Left lung (tissue), 10 donors: ENCODE results near the gene HP1BP3. TPM values are rescaled to one million over a fixed set of nuclear protein-coding genes. Genes with fewer than 3 reads are reported as not detected.
"Not testable (repeated sequence)": the region's sequence is repeated elsewhere in the genome, so short reads cannot be mapped to it uniquely, and the experiment has no call there.

Source experiments
- ATAC-seq: fragments of 200-7000 bp; cut with Tn5 transposase; one replicate; pipeline ENCODE4 v1.9.1; 2020; ENCODE audit warnings: moderate library complexity
- DNase-seq, 4 donors: peaks; one replicate each; pipeline ENCODE4 v3.0.0-alpha.2; 2013 to 2020
- H3K27ac ChIP-seq, 2 donors: fragments of 200-600 bp; sonication (generic) in 1 of 2; one replicate each; pipeline versions ENCODE4 v1.5.0 to v1.8.0; 2020 to 2021
- H3K27me3 ChIP-seq, 2 donors: fragments of 200-600 bp; sonication (generic) in 1 of 2; one replicate each; pipeline versions ENCODE4 v1.5.0 to v1.8.0; 2020 to 2021
- H3K36me3 ChIP-seq, 2 donors: fragments of 200-600 bp; sonication (generic) in 1 of 2; one replicate each; pipeline versions ENCODE4 v1.5.0 to v1.8.0; 2020 to 2021
- H3K4me1 ChIP-seq, 2 donors: fragments of 200-600 bp; one replicate each; pipeline ENCODE4 v1.8.0; 2021
- H3K4me3 ChIP-seq, 2 donors: fragments of 200-600 bp; sonication (generic) in 1 of 2; one replicate each; pipeline versions ENCODE4 v1.5.0 to v1.8.0; 2020 to 2021; ENCODE audit warnings: mild to moderate bottlenecking in 1 of 2
- H3K9me3 ChIP-seq, 2 donors: fragments of 200-600 bp; sonication (generic) in 1 of 2; one replicate each; pipeline versions ENCODE4 v1.5.0 to v1.8.0; 2020 to 2021
- intact Hi-C, 2 donors: fragments of 100-400 bp; cut with DNase I; formaldehyde crosslinking; loops; one replicate each; pipeline versions ENCODE4 v1.11.2 to v1.14.2; 2022
- polyA plus RNA-seq, 6 donors: library from polyadenylated mRNA; unstranded; fragments of 120-200 nt; gene quantifications; one replicate each; pipeline ENCODE4 v1.2.1, GENCODE V29; 2013; ENCODE audit not compliant: insufficient read length in 6 of 6
- total RNA-seq, 2 donors: library from RNA; stranded (reverse); fragmentation: NEBNext Ultra II Directional; extraction: Animal tissue kit (Norgen Biotek cat#: 25700); gene quantifications; one replicate each; pipeline ENCODE4 v1.2.1, GENCODE V29; 2021
- TF ChIP-seq, protein P1 (sequence below), 2 donors: fragments of 200-600 bp; sonication (generic) in 1 of 2; IDR thresholded peaks; one replicate each; pipeline versions ENCODE4 v1.5.0 to v1.8.0; 2021; ENCODE audit warnings: antibody characterized with exemption in 2 of 2
- donor health status: DM: no; HTN: yes; CAD: no.
- donor health status: DM: no; HTN: no; CAD: no.

The HP1BP3 gene
- total and polyA plus RNA-seq, 8 donors: 158 to 444 (median 378) TPM

DNA sequence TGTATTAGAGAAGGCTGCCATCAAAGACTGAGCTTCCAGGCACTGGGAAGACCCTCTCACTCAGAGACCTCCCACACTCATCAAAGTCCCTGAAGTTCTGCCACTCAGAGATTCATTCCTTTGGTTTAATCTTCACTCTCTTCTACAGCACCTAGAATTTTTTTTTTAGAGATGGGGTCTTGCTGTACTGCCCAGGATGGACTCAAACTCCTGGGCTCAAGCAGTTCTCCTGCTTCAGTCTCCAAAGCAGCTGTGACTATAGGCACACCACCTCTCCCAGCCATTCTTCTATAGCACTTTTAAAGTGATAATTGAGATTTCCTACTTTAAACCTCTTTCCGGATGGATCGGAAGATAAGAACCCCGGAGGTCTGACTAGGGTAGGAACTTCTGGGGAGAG is 3.7 kb upstream of the HP1BP3 start:
- no peaks in the 10 kb centered on the region for H3K27me3 ChIP-seq
- ATAC-seq (no peak), DNase-seq (no peak)
- TF ChIP-seq, protein P1, sequence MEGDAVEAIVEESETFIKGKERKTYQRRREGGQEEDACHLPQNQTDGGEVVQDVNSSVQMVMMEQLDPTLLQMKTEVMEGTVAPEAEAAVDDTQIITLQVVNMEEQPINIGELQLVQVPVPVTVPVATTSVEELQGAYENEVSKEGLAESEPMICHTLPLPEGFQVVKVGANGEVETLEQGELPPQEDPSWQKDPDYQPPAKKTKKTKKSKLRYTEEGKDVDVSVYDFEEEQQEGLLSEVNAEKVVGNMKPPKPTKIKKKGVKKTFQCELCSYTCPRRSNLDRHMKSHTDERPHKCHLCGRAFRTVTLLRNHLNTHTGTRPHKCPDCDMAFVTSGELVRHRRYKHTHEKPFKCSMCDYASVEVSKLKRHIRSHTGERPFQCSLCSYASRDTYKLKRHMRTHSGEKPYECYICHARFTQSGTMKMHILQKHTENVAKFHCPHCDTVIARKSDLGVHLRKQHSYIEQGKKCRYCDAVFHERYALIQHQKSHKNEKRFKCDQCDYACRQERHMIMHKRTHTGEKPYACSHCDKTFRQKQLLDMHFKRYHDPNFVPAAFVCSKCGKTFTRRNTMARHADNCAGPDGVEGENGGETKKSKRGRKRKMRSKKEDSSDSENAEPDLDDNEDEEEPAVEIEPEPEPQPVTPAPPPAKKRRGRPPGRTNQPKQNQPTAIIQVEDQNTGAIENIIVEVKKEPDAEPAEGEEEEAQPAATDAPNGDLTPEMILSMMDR (IDR thresholded peaks at IDR 0.05): no peak
- no peak overlapping the region for H3K27ac ChIP-seq
- H3K4me3 ChIP-seq: no peak overlapping the region
- H3K36me3 ChIP-seq: no peaks in the 10 kb centered on the region
- H3K9me3 ChIP-seq: no peaks in the 10 kb centered on the region
- intact Hi-C loops: no loop called here
- H3K4me1 ChIP-seq: peaks cover 0 to 8% of the 10 kb centered on the region in 2 donors

DNA sequence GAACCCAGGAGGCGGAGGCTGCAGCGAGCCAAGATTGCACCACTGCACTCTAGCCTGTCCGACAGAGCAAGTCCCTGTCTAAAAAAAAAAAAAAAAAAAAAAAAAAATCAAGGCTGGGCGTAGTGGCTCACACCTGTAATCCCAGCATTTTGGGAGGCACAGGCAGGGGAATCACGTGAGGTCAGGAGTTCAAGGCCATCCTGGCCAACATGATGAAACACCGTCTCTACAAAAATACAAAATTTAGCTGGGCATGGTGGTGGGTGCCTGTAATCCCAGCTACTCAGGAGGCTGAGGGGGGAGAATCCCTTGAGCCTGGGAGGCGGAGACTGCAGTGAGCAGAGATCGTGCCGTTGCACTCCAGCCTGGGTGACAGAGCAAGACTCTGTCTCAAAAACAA is 2.5 kb upstream of the HP1BP3 start:
- peaks cover 11 to 20% of the 10 kb centered on the region in 2 donors for H3K4me1 ChIP-seq
- H3K36me3 ChIP-seq, intact Hi-C loops, H3K4me3 ChIP-seq, H3K9me3 ChIP-seq, ATAC-seq, DNase-seq, H3K27ac ChIP-seq, H3K27me3 ChIP-seq: not testable (repeated sequence)

DNA sequence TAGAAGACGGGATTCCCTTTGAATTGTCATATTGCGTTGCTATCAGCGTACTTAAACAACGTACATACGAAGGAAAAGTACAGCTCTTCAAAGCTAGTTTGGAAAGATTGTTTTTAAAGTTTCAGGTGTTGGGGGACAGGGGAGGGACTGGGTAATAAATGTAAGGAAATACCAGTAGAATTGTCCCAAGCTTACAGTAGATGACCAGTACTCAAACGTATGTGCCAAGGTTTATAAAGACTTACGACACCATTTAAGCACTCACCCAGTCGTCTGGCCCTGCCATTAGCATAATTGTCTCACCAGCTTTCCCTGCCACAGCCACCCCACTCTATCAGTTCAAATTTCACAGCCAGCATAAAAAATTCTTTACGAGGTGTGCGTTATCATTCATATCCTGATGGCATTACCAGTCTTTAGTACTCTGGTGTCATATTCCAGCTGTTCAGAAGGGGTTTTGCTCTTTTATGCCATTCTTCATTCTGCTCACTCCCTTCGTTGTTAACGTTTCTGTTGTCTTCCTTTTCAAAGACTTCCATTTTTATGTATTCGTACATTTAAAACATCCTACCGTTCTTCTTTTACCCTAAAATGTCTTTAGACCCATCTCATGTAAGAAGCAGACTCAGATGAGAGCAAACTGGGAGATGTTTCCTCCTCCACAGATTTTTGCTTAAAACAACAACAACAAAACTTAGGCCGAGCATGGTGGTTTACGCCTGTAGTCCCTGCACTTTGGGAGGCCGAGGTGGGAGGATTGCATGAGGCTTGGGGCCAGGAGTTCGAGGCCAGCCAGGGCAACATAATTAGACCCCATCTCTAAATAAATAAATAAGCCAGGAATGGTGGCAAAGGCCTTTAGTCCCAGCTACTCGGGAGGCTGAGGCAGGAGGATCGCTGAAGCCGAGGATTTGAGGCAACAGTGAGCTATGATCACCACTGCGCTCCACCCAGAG is 1.0 kb upstream of the HP1BP3 start:
- no peak for ATAC-seq
- TF ChIP-seq, protein P1 (IDR thresholded peaks at IDR 0.05): no peak
- H3K27ac ChIP-seq: peak overlapping the region; percentile 96 to 98
- H3K36me3 ChIP-seq: no peaks in the 10 kb centered on the region
- peaks cover 15 to 33% of the 10 kb centered on the region in 2 donors for H3K4me1 ChIP-seq
- no peaks in the 10 kb centered on the region for H3K9me3 ChIP-seq
- peak in 2 of 4 donors; percentile 34 to 43 for DNase-seq
- no peaks in the 10 kb centered on the region for H3K27me3 ChIP-seq
- peak overlapping the region; percentile 59 to 93 for H3K4me3 ChIP-seq
- intact Hi-C loops: no loop called here

DNA sequence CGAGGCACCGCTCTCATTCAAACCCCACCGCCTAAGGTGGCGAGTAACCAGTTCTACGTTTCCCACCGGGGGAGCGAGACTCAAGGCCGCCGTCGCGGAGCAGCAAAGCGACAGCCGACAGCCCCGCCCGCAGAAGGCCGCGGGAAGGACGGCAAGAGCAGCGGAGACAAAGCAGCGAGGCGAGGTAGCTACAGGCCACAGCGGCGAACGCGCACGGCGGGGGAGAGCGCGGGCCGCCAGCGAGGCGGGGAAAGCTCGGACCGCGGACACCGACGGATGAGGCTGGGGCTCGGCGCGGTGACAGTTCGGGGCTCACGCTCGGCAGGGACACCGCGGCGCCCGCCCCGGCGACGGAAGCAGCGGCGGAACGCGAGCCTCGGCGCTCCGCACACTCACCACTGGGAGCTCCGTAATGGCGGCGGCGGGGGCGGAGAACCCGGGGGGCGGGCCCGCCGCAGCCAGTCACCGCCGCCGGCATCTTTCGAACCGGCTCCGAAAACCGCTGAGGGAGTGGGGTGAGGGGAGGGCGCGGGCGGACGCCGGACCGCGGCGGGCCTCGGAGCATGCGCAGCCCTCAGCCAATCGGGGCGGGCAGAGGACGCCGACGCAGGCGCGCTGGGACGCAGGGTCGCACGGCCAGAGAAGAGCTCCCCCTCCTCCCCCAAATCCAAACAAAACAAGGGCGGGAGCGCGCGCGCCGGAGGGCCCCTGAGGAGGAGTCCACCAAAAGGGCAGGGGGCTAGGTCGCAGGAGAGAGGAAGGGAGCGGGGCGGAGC is 666 bp downstream of the HP1BP3 start:
- peak; percentile 92 for ATAC-seq
- peak overlapping the region; percentile 96 to 98 for H3K27ac ChIP-seq
- peak overlapping the region; percentile 59 to 93 for H3K4me3 ChIP-seq
- no peaks in the 10 kb centered on the region for H3K9me3 ChIP-seq
- H3K4me1 ChIP-seq: peaks cover 15 to 46% of the 10 kb centered on the region in 2 donors
- no peaks in the 10 kb centered on the region for H3K27me3 ChIP-seq
- TF ChIP-seq, protein P1 (IDR thresholded peaks at IDR 0.05): no peak
- peak; percentile 95 to 98 (median 97) for DNase-seq
- intact Hi-C loops: no loop called here
- H3K36me3 ChIP-seq: no peaks in the 10 kb centered on the region

DNA sequence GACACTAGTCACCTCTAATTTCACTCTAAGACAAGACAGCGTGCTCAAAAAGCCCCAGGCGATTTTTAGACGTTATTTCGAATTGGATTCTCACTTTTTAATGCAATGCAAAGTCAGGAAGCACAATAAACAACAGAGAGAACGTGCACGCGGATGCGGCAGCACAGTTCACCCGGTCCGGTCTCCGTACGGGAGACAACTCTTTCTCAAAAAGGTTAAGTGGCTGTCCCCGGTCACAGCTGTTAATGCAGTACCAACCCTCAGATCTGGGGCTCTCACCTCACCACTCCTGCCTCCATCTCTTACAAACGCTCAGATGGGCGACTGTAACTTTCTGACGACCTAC is 1.2 kb downstream of the HP1BP3 start:
- intact Hi-C loops: no loop called here
- ATAC-seq: peak; percentile 4

More for the DNA sequence above, 1.2 kb downstream of the HP1BP3 start:
- Histone ChIP-seq H3K36me3 (no peaks in the 10 kb centered on the region), H3K27ac (peak overlapping the region; percentile 96 to 98), H3K4me1 (peaks cover 15 to 51% of the 10 kb centered on the region in 2 donors), H3K9me3 (no peaks in the 10 kb centered on the region), H3K27me3 (no peaks in the 10 kb centered on the region), H3K4me3 (peak overlapping the region; percentile 59 to 93)
- no peak for DNase-seq
- TF ChIP-seq, protein P1 (IDR thresholded peaks at IDR 0.05): no peak
